Thymus (tissue), 11 donors: ENCODE measurements around the gene P2RX2. TPM values are rescaled to one million over a fixed set of nuclear protein-coding genes. Genes with fewer than 3 reads are reported as not detected.

Experiments used
- DNase-seq, 9 donors: peaks; one replicate each; pipeline ENCODE4 v3.0.0-alpha.2; 2013; ENCODE audit warnings: low spot score in 9 of 9, low read depth in 6 of 9, missing footprints in 1 of 9
- H3K27ac ChIP-seq, 2 donors: one replicate each; pipeline ENCODE4 v1.5.1; 2013; ENCODE audit warnings: control low read depth in 1 of 2, low read depth in 1 of 2, low read length in 1 of 2, mild to moderate bottlenecking in 1 of 2, moderate library complexity in 1 of 2
- H3K27me3 ChIP-seq, 2 donors: one replicate each; pipeline ENCODE4 v1.5.1; 2013; ENCODE audit warnings: low read length in 1 of 2; ENCODE audit not compliant: control insufficient read depth in 2 of 2, insufficient read depth in 1 of 2
- H3K36me3 ChIP-seq, 2 donors: one replicate each; pipeline ENCODE4 v1.5.1; 2013; ENCODE audit warnings: low read length in 1 of 2, mild to moderate bottlenecking in 1 of 2, moderate library complexity in 1 of 2; ENCODE audit not compliant: control insufficient read depth in 2 of 2, insufficient read depth in 2 of 2
- H3K4me1 ChIP-seq, 2 donors: one replicate each; pipeline ENCODE4 v1.5.1; 2013; ENCODE audit warnings: low read length in 2 of 2; ENCODE audit not compliant: control insufficient read depth in 2 of 2, insufficient read depth in 2 of 2
- H3K4me3 ChIP-seq, 2 donors: one replicate each; pipeline ENCODE4 v1.5.1; 2013; ENCODE audit warnings: low read length in 2 of 2, control low read depth in 1 of 2, mild to moderate bottlenecking in 1 of 2
- H3K9me3 ChIP-seq, 2 donors: one replicate each; pipeline ENCODE4 v1.5.1; 2013; ENCODE audit warnings: low read length in 1 of 2, mild to moderate bottlenecking in 1 of 2; ENCODE audit not compliant: control insufficient read depth in 2 of 2, insufficient read depth in 1 of 2
- whole genome bisulfite sequencing: extraction: QIAGEN DNeasy Blood & Tissue Kit; methylation state at CpG from one replicate; pipeline ENCODE4 v1.1.7; 2013; 5-methylcytosine and 5-hydroxymethylcytosine counted together
- polyA plus RNA-seq: library from polyadenylated mRNA; stranded (reverse); fragments of 200-250 nt; gene quantifications from one replicate; pipeline ENCODE4 v1.2.3, GENCODE V29; 2013
- total RNA-seq: library from RNA; stranded (reverse); fragments of 120-200 nt; gene quantifications from one replicate; pipeline ENCODE4 v1.2.4, GENCODE V29; 2013
- donor health status: healthy.

Gene P2RX2
- total and polyA plus RNA-seq, 2 donors = 0.66 to 2.5 TPM

DNA sequence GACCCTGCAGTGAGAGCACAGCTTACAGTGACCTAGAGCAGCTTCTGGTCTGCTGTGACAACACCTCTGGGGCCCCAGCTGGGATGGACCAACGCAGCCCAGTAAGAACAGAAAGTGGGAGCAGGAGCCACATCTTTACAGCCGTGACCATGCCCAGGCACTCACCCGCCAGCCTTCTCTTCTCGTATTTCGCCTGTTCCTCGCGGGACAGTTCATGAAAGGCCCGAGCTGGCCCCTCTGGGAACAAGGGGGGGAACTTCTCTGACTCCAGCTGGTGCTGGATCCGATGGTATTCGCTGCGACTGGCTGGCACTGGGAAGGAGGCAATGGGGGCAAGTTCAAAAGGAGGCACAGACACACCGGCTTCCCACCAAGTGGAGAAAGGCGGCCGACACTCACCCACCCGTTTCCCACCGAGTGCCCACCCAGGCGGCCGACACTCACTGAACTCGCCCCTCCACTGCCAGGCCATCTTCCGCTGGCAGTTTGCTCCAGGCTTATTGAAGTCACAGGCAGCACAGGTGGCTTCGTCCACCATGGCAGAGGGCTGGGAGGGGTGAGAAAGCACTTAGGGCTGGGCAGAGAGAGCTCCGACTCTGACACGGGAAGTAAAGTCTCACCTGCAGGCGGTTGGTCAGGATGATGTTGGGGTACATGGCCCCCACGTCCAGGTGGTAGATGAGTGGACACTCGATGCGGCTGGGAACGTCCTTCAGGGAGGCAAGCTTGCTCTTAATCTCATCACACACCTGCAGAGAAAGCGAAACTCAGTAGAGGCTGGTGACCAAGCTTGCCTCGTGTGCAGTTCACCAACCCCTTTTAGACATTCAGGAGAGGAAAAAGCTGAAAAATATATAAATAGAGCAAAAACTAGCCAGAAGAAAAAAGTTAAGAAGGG lies 49.9 kb downstream of the P2RX2 start:
- H3K9me3 ChIP-seq = peaks cover 0 to 6% of the 10 kb centered on the region in 2 donors
- H3K27ac ChIP-seq = no peak overlapping the region
- no peaks in the 10 kb centered on the region for H3K27me3 ChIP-seq
- H3K4me3 ChIP-seq = no peak overlapping the region
- H3K36me3 ChIP-seq = peaks cover 77 to 84% of the 10 kb centered on the region in 2 donors
- no peak for DNase-seq
- WGBS = 97% methylated on average over 30 of the region's 30 CpGs
- peaks cover 3 to 13% of the 10 kb centered on the region in 2 donors for H3K4me1 ChIP-seq

DNA sequence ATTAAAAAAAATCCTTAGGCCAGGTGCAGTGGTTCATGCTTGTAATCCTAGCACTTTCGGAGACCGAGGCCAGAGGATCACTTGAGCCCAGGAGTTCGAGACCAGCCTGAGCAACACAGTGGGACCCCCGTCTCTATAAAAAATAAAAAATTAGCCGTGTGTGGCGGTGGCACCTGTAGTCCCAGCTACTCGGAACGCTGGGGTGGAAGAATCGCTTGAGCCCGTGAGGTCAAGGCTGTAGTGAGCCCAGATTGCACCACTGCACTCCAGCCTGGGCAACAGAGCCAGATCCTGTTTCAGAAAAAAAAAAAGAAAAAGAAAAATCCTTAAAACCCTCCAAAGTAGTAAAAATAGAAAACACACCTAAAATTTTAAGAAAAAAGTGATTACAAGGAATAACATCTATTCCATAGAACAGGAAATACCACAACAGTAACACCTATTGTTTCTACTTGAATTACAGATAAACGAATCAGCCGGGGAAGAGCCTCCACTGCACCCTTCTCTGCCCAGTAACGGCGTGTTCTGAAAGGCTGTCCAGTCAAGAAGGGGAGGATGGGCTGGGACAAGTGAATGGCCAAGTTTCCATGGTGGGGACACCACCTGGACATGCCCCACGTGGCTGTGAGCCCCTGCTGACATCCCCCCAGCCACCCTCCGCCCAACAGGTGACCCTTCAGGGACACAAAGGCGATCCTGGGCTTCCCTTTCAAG lies 50.7 kb downstream of the P2RX2 start:
- no peak for DNase-seq
- H3K9me3 ChIP-seq = peaks cover 0 to 6% of the 10 kb centered on the region in 2 donors
- 98% methylated on average over 17 of the region's 17 CpGs for WGBS
- no peak overlapping the region for H3K27ac ChIP-seq
- H3K27me3 ChIP-seq = no peaks in the 10 kb centered on the region
- no peak overlapping the region for H3K4me3 ChIP-seq
- H3K36me3 ChIP-seq = peaks cover 77 to 84% of the 10 kb centered on the region in 2 donors
- peaks cover 0 to 4% of the 10 kb centered on the region in 2 donors for H3K4me1 ChIP-seq

Other genes with a start within 250 kb of the P2RX2 start
- gene FBRSL1, start 128.6 kb upstream of the P2RX2 start, total RNA-seq = 5.9 TPM
- gene FBRSL1, start 128.6 kb upstream of the P2RX2 start, polyA plus RNA-seq = 28.7 TPM
- 0.61 TPM for gene LRCOL1, start 8.2 kb upstream of the P2RX2 start, total RNA-seq
- gene LRCOL1, start 8.2 kb upstream of the P2RX2 start, polyA plus RNA-seq = 1.1 TPM
- 22.2 TPM for gene POLE, start 68.6 kb downstream of the P2RX2 start, total RNA-seq
- 19.3 TPM for gene POLE, start 68.6 kb downstream of the P2RX2 start, polyA plus RNA-seq
- 50.1 TPM for gene PXMP2, start 68.8 kb downstream of the P2RX2 start, total RNA-seq
- gene PXMP2, start 68.8 kb downstream of the P2RX2 start, polyA plus RNA-seq = 6.3 TPM
- 31.6 TPM for gene PGAM5, start 92.1 kb downstream of the P2RX2 start, total RNA-seq
- gene PGAM5, start 92.1 kb downstream of the P2RX2 start, polyA plus RNA-seq = 17.4 TPM
- gene ANKLE2, start 143.1 kb downstream of the P2RX2 start, total RNA-seq = 45.4 TPM
- 62.5 TPM for gene ANKLE2, start 143.1 kb downstream of the P2RX2 start, polyA plus RNA-seq
- 34.2 TPM for gene GOLGA3, start 210.1 kb downstream of the P2RX2 start, total RNA-seq
- 19.5 TPM for gene GOLGA3, start 210.1 kb downstream of the P2RX2 start, polyA plus RNA-seq